Adrenal gland (tissue), 12 donors: ENCODE results near the gene FBLN2. TPM values are rescaled to one million over a fixed set of nuclear protein-coding genes. Genes with fewer than 3 reads are reported as not detected.

Experiments
- DNase-seq, 7 donors: peaks; one replicate each; pipeline ENCODE4 v3.0.0-alpha.2; 2019 to 2020
- H3K27ac ChIP-seq, 5 donors: fragments of 200-600 bp; sonication (generic) in 4 of 5; 1 replicate in 3 of 5; 2 replicates in 2 of 5; pipeline versions ENCODE4 v1.5.1 to v1.8.0; 2016 to 2020; ENCODE audit warnings: mild to moderate bottlenecking in 1 of 5
- H3K27me3 ChIP-seq: fragments of 200-600 bp; 2 replicates; pipeline ENCODE4 v1.8.0; 2021
- H3K36me3 ChIP-seq, 2 donors: fragments of 200-600 bp; replicated peaks in 1 of 2; 1 replicate in 1 of 2; 2 replicates in 1 of 2; pipeline versions ENCODE4 v1.5.1 to v1.8.0; 2018 to 2022
- H3K4me1 ChIP-seq, 2 donors: fragments of 200-600 bp; replicated peaks in 1 of 2; 1 replicate in 1 of 2; 2 replicates in 1 of 2; pipeline versions ENCODE4 v1.5.1 to v1.8.0; 2018 to 2021
- H3K4me3 ChIP-seq, 4 donors: fragments of 200-600 bp; sonication (generic) in 3 of 4; one replicate each; pipeline ENCODE4 v1.5.1; 2016 to 2018
- H3K9me3 ChIP-seq, 3 donors: fragments of 200-600 bp; sonication (generic) in 1 of 3; replicated peaks in 1 of 3; 1 replicate in 2 of 3; 2 replicates in 1 of 3; pipeline versions ENCODE4 v1.5.1 to v1.8.0; 2016 to 2021
- POLR2A ChIP-seq, 2 donors: fragments of 450-650 bp; IDR thresholded peaks; one replicate each; pipeline ENCODE4 v1.6.1; 2017; ENCODE audit warnings: antibody characterized with exemption in 2 of 2, mild to moderate bottlenecking in 2 of 2, moderate library complexity in 1 of 2
- whole genome bisulfite sequencing, 4 donors: extraction: QIAGEN DNeasy Blood & Tissue Kit in 2 of 4; methylation state at CpG; one replicate each; pipeline versions ENCODE4 v1.1.5 to v1.1.7; 2013 to 2017; 5-methylcytosine and 5-hydroxymethylcytosine counted together
- intact Hi-C, 2 donors: fragments of 100-400 bp; cut with DNase I; formaldehyde crosslinking; loops; one replicate each; pipeline versions ENCODE4 v1.14.1 to v1.15.0; 2022 to 2023
- polyA plus RNA-seq, 3 donors: library from polyadenylated mRNA; stranded (reverse); fragments of 200-250 nt in 2 of 3; fragments of 350-450 nt in 1 of 3; fragmentation: Illumina TruSeq in 1 of 3; extraction: RNeasy Lipid Tissue Mini Kit (QIAGEN cat#74804) in 1 of 3; gene quantifications; one replicate each; pipeline ENCODE4 v1.2.3, GENCODE V29; 2013 to 2014
- total RNA-seq, 9 donors: library from RNA; depleted of rRNA in 4 of 9; stranded (reverse); fragments of >200 nt in 4 of 9; fragments of 120-200 nt in 1 of 9; fragmentation: NEBNext Ultra II Directional in 1 of 9; extraction: Animal tissue kit (Norgen Biotek cat#: 25700) in 1 of 9; gene quantifications; one replicate each; pipeline versions ENCODE4 v1.1.0 to v1.2.4, GENCODE V29; 2013 to 2023
- TF ChIP-seq, protein P1 (sequence below), 6 experiments: fragments of 450-650 bp in 4 of 6; fragments of 200-600 bp in 2 of 6; sonication (generic) in 1 of 6; IDR thresholded peaks; 1 replicate in 5 of 6; 2 replicates in 1 of 6; pipeline versions ENCODE4 v1.5.1 to v1.8.0; 2016 to 2021; ENCODE audit warnings: antibody characterized with exemption in 6 of 6, mild to moderate bottlenecking in 2 of 6, moderate library complexity in 1 of 6
- donor health status: healthy with polysubstance abuse.
- donor health status: Bipolar disorder and iron deficiency.
- donor health status: DM: yes; HTN: yes; CAD: no.
- donor health status: DM: no; HTN: no; CAD: no.
- donor health status: DM: no; HTN: no; CAD: no.
- donor health status: DM: yes; HTN: yes; CAD: no.

Gene FBLN2
- total and polyA plus RNA-seq, 12 donors: 1.8 to 31.5 (median 7.0) TPM

DNA sequence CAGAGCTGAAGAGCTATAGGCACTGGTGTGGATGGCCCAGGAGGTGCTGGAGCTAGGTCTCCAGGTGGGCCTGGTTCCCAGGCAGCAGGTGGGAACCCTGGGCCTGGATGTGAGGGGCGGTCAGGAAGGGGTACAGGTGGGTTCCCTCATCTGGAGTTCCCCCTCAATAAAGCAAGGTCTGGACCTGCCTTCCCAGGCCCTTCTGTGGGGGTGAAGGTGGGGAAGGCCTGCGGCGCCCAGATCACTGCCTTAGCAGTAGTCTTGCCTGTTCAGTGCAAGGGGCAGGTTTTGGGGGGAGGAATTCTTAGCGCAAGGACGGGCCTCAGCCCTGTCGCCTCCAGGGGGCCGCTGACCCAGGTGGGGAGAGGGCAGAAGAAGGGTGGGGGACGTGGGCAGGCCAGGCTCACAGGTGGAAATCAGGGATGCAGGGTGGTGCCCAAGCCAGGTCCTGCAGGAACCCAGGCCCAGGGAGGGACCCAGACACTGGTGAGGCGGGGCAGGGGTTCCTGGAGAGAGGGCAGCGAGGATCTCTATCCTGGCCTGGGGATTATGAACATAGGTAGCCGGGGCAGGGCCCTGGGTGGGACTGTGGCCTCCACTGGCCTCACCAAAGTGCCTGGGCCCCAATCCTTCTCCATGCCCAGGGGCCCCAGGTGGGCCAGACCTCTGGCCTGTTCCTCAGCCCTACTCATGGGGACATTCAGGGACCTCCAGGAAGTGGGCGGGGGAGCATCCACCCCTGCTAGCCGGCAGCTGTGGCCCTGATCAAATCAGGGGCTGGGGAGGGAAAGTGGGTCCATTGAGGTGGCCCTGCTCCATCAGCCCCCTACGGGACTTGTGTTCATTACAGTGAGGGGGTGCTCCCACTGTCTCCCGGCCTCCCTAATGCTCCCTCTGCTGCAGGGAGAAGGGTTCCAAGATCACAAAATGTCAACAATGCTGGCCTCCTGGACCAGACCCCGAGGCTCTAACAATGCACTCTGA, 43.5 kb upstream of the FBLN2 start:
- TF ChIP-seq, protein P1, sequence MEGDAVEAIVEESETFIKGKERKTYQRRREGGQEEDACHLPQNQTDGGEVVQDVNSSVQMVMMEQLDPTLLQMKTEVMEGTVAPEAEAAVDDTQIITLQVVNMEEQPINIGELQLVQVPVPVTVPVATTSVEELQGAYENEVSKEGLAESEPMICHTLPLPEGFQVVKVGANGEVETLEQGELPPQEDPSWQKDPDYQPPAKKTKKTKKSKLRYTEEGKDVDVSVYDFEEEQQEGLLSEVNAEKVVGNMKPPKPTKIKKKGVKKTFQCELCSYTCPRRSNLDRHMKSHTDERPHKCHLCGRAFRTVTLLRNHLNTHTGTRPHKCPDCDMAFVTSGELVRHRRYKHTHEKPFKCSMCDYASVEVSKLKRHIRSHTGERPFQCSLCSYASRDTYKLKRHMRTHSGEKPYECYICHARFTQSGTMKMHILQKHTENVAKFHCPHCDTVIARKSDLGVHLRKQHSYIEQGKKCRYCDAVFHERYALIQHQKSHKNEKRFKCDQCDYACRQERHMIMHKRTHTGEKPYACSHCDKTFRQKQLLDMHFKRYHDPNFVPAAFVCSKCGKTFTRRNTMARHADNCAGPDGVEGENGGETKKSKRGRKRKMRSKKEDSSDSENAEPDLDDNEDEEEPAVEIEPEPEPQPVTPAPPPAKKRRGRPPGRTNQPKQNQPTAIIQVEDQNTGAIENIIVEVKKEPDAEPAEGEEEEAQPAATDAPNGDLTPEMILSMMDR (IDR thresholded peaks at IDR 0.05): no peak
- TF ChIP-seq POLR2A (IDR thresholded peaks at IDR 0.05): no peak
- no peaks in the 10 kb centered on the region for H3K27me3 ChIP-seq
- H3K9me3 ChIP-seq: no peaks in the 10 kb centered on the region
- H3K4me1 ChIP-seq: peaks cover 0 to 10% of the 10 kb centered on the region in 2 donors
- 94 to 95% (median 95%) methylated on average over 11 to 16 of the region's 16 CpGs for WGBS, 4 donors
- no peak overlapping the region for H3K4me3 ChIP-seq
- intact Hi-C loops: no loop called here
- no peak for DNase-seq
- no peak overlapping the region for H3K27ac ChIP-seq
- no peaks in the 10 kb centered on the region for H3K36me3 ChIP-seq

DNA sequence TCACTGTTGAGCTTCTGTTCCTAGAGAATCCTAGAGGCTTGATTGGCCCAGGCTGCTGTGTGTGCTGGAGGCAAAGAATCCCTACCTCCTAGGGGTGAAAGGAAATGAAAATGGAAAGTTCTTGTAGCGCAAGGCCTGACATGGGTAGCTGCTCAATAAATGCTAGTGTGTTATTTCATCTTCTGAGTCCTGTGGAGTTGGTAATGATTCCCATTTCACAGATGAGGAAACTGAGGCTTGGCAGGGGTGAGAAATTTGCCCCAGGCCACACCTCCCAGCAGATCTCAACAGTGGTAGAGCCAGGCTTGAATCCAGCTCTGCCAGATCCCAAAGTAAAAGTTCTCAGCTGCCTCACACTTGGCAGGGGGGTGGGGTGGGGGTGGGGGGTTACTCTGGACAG, 42.7 kb upstream of the FBLN2 start:
- no peak overlapping the region for H3K4me3 ChIP-seq
- no peak overlapping the region for H3K27ac ChIP-seq
- WGBS, 4 donors: 100% methylated on average over 1 of the region's 1 CpG
- DNase-seq: no peak
- H3K4me1 ChIP-seq: peaks cover 0 to 10% of the 10 kb centered on the region in 2 donors
- TF ChIP-seq, protein P1 (IDR thresholded peaks at IDR 0.05): no peak
- no peak for TF ChIP-seq POLR2A (IDR thresholded peaks at IDR 0.05)
- H3K36me3 ChIP-seq: no peaks in the 10 kb centered on the region
- no peaks in the 10 kb centered on the region for H3K9me3 ChIP-seq
- intact Hi-C loops: no loop called here
- no peaks in the 10 kb centered on the region for H3K27me3 ChIP-seq

DNA sequence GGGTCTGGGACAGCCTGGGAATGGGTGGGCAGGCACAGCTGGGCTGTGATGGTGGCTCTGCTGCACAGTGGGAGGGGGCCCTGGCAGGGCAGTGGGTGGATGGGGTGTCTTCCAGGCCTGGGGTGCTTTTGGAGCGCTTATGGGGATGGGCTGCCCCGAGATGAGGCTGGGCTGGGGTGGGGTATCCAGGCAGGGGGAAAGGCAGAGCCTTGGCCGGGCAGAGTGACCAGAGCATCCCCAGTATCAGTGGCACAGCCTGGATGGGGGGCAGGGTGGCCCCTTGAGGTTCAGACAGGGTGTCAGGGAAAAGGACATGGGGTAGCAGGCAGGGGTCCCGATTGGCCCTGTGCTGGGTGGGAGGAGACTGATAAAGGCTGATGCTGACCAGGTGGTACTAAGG, 42.2 kb upstream of the FBLN2 start:
- Histone ChIP-seq H3K9me3 (no peaks in the 10 kb centered on the region), H3K27ac (no peak overlapping the region), H3K27me3 (no peaks in the 10 kb centered on the region), H3K4me3 (no peak overlapping the region), H3K36me3 (no peaks in the 10 kb centered on the region), H3K4me1 (peaks cover 0 to 10% of the 10 kb centered on the region in 2 donors)
- 33 to 74% (median 70%) methylated on average over 2 to 4 of the region's 4 CpGs for WGBS, 4 donors
- TF ChIP-seq, protein P1 (IDR thresholded peaks at IDR 0.05): no peak
- TF ChIP-seq POLR2A (IDR thresholded peaks at IDR 0.05): no peak
- intact Hi-C loops: no loop called here
- no peak for DNase-seq

DNA sequence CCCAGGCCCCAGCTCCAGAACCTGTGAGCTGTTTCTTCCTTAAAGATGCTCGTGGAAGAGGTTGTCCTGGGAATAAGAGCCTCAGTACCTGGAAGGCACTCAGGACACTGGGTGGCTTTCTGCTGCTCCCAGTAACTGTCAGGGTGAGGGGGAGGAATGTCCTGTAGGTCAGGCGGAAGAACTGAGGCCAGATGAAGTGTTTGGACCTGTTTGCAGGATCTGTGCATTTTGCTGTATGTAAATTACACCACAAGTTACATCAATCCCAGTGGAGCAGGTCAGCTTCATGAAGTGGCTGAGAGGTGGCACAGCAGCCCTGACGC, 41.7 kb upstream of the FBLN2 start:
- TF ChIP-seq, protein P1 (IDR thresholded peaks at IDR 0.05): no peak
- TF ChIP-seq POLR2A (IDR thresholded peaks at IDR 0.05): no peak
- WGBS, 4 donors: 42 to 75% (median 65%) methylated on average over 2 to 3 of the region's 3 CpGs
- H3K27ac ChIP-seq: no peak overlapping the region
- no peaks in the 10 kb centered on the region for H3K36me3 ChIP-seq
- H3K4me1 ChIP-seq: peaks cover 0 to 10% of the 10 kb centered on the region in 2 donors
- intact Hi-C loops: no loop called here
- no peaks in the 10 kb centered on the region for H3K9me3 ChIP-seq
- DNase-seq: no peak
- no peaks in the 10 kb centered on the region for H3K27me3 ChIP-seq
- H3K4me3 ChIP-seq: no peak overlapping the region
